C4-2B (cell line): ENCODE measurements around the gene MDM4.

ENCODE experiments used
- CTCF ChIP-seq: fragments of 450-650 bp; conservative IDR thresholded peaks from 2 replicates; pipeline ENCODE4 v1.5.1; 2017; ENCODE audit warnings: mild to moderate bottlenecking
- ZFX ChIP-seq: fragments of 450-650 bp; IDR thresholded peaks from 2 replicates; pipeline ENCODE4 v1.6.1; 2017

DNA sequence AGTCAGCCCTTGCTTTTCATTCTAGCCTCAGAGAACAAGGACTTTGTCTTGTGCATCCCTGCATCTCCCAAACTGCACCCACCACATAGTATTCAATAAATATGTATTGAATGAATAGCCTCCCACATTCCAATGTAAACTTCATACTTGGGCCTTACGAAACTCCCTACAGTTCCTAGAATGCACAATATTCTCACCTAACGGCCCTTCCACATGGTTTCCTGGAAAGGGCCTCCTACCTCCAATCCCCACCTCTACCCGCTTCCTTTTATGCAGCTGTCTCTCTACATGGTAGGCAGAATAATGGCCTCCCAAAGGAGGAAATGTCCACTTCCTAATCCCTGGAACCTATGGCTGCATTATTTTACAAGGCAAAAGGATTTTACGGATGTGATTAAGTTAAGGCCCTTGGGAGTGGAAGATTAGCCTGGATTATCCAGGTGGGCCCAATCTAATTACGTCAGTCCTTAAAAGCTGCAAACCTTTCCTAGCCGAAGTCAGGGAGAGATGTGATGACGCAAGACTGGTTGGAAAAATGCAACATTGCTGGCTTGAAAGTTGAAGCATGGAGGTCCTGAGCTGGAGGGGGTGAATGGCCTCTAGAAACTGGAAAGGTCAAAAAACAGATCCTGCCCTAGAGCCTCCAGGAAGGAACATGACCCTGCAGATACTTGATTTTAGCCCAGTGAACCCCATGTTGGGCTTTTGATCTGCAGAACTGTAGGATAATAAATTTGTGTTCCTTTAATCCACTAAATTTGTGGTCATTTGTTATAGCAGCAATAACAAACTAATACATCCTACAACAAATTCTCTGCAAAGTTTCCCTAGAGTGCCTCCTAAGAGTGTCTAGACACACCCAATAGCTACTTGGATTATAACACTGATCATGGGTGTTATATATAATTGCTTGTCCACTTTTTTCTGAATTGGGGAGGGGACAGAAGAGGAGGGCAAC is 16.4 kb upstream of the MDM4 start:
- TF ChIP-seq CTCF: no peak
- no peak for TF ChIP-seq ZFX
